ENCODE data around the gene LIMCH1.

Gene LIMCH1

DNA sequence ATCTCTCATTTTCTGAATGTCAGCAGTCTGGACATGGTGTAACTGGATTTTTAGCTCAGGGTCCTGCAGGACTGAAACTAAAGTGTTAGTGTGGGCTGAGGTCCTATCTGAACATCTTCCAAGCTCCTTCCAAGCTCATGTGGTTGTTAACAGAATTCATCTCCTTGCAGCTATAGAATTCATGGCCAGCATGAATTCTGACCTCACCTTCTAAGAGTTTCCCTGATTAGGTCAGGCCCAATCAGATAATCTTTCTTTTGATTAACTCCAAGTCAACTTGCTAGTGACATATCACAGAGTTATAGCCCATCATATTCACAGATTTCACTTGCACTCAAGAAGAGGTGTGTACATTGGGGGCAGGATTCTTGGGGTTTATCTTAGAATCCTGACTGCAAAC, 59.5 kb downstream of the LIMCH1 start:
- Histone ChIP-seq H3K27ac (ENCODE audit: low read length) (no peak overlapping the region), H3K4me3 (ENCODE audit: low read length) (no peak overlapping the region), H3K9me3 (ENCODE audit: control insufficient read depth, low read depth, low read length) (no peaks in the 10 kb centered on the region), H3K27me3 (ENCODE audit: control insufficient read depth, insufficient read depth, low read length) (no peaks in the 10 kb centered on the region), H3K4me1 (ENCODE audit: control insufficient read depth, low read depth, low read length) (peaks cover 4% of the 10 kb centered on the region), H3K9ac (ENCODE audit: low read length) (no peak overlapping the region), H3K36me3 (ENCODE audit: control insufficient read depth, low read depth, low read length) (no peaks in the 10 kb centered on the region)

DNA sequence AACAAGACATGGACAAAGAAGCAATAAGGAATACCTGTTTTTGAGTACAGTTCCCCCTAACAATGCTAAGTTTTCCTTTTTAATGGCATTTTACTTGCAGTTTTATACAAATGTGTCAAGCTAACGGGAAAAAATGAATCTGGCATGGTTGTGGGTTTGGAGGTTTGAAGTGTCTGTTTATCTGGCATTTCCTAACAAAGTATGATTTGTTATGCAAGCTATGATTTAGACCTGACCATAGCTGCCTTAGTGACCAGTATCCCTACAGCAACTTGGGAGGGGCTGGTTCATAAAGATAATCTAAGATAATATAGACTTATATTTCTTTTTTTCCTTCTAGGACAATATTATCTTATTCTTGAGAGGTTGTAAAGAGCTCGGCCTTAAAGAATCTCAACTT, 60.6 kb downstream of the LIMCH1 start:
- Histone ChIP-seq H3K27ac (ENCODE audit: low read length) (no peak overlapping the region), H3K4me1 (ENCODE audit: control insufficient read depth, low read depth, low read length) (peaks cover 4% of the 10 kb centered on the region), H3K4me3 (ENCODE audit: low read length) (no peak overlapping the region), H3K9me3 (ENCODE audit: control insufficient read depth, low read depth, low read length) (no peaks in the 10 kb centered on the region), H3K27me3 (ENCODE audit: control insufficient read depth, insufficient read depth, low read length) (no peaks in the 10 kb centered on the region), H3K9ac (ENCODE audit: low read length) (no peak overlapping the region), H3K36me3 (ENCODE audit: control insufficient read depth, low read depth, low read length) (no peaks in the 10 kb centered on the region)

DNA sequence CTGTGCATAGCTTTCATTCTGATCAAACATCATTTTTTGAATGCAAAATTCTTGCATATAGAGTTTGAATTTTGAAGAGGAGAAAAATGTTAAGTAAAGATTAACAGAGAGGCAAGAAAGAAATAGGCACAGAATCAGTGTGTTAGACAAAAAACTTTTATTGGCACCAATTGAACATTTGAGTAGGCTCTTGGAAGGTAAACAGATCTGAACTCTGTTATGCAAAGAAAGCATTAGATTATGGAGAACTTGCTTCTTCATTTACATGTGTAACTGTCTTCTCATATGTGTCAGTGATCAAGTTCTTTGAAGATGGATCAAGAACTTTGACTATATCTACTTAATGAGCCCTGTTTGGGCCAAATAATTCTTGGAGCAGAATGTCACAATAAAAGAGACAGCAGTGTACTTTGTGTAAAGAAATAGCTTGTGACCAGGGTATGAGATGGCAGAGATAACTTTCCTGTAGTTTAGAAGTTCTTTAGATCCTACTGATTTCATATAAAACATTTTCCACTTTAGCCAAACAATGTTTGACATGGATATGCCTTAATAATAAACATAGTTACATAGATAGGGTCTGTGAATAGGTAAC, 61.3 kb downstream of the LIMCH1 start:
- Histone ChIP-seq H3K36me3 (ENCODE audit: control insufficient read depth, low read depth, low read length) (no peaks in the 10 kb centered on the region), H3K9ac (ENCODE audit: low read length) (no peak overlapping the region), H3K9me3 (ENCODE audit: control insufficient read depth, low read depth, low read length) (no peaks in the 10 kb centered on the region), H3K27ac (ENCODE audit: low read length) (no peak overlapping the region), H3K4me1 (ENCODE audit: control insufficient read depth, low read depth, low read length) (peaks cover 4% of the 10 kb centered on the region), H3K4me3 (ENCODE audit: low read length) (no peak overlapping the region), H3K27me3 (ENCODE audit: control insufficient read depth, insufficient read depth, low read length) (no peaks in the 10 kb centered on the region)

DNA sequence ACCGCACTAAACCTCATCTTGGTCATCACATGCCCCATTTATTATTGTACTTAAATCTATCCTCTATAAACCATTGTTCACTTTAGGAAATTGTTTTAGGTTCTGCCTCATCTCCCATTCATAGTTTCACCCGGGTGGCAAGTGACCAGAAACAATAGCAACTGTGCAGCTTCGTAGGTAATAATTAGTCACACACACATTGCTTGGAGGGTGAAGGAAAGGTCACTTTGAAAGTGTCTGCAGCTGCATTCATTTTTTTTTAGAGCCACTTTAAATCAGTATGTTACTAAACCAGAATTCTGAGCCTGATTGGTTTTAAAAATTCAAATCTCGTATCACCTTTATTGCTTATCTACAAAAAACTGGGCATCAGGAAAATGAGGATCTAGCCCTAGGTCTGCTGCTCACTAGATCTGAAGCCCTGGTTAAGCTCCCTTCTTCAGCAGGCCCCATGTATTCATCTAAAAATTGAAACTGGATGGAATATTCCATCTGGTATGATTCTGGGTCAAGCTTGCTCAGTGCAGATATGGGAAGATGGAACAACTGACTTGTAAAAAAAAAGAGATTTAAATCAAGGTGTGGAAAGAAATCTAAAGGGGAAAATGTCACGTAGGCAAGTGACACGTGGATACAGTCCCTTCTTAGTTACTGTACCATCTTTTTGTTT, 62.4 kb downstream of the LIMCH1 start:
- Histone ChIP-seq H3K27ac (ENCODE audit: low read length) (no peak overlapping the region), H3K4me1 (ENCODE audit: control insufficient read depth, low read depth, low read length) (peaks cover 4% of the 10 kb centered on the region)

DNA sequence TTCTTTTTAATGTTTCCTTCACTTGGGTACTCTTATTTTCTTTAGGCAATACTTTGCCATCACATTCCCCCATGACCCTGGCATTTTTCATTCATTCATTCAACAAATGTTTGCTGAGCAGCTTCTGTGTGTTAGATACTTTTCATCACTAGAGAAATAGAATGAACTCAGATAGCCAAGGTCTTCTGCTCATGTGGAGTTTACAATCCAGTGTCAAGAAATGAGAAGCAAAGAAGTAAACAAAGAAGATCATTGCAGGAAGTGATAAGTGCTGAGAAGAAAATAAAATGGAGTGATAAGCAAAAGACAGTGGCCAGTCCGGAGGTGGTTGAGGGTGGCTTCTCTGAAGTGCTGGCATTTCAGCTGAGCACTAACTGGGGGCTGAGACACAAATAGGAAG, 63.1 kb downstream of the LIMCH1 start:
- H3K4me1 ChIP-seq (ENCODE audit: control insufficient read depth, low read depth, low read length) = peaks cover 4% of the 10 kb centered on the region
- no peak overlapping the region for H3K4me3 ChIP-seq (ENCODE audit: low read length)
- H3K9ac ChIP-seq (ENCODE audit: low read length) = no peak overlapping the region
- H3K9me3 ChIP-seq (ENCODE audit: control insufficient read depth, low read depth, low read length) = no peaks in the 10 kb centered on the region
- H3K27me3 ChIP-seq (ENCODE audit: control insufficient read depth, insufficient read depth, low read length) = no peaks in the 10 kb centered on the region
- H3K27ac ChIP-seq (ENCODE audit: low read length) = no peak overlapping the region
- no peaks in the 10 kb centered on the region for H3K36me3 ChIP-seq (ENCODE audit: control insufficient read depth, low read depth, low read length)

More for the DNA sequence above, 62.4 kb downstream of the LIMCH1 start:
- H3K27me3 ChIP-seq (ENCODE audit: control insufficient read depth, insufficient read depth, low read length) = no peaks in the 10 kb centered on the region
- H3K9me3 ChIP-seq (ENCODE audit: control insufficient read depth, low read depth, low read length) = no peaks in the 10 kb centered on the region
- H3K9ac ChIP-seq (ENCODE audit: low read length) = no peak overlapping the region
- no peaks in the 10 kb centered on the region for H3K36me3 ChIP-seq (ENCODE audit: control insufficient read depth, low read depth, low read length)
- no peak overlapping the region for H3K4me3 ChIP-seq (ENCODE audit: low read length)

DNA sequence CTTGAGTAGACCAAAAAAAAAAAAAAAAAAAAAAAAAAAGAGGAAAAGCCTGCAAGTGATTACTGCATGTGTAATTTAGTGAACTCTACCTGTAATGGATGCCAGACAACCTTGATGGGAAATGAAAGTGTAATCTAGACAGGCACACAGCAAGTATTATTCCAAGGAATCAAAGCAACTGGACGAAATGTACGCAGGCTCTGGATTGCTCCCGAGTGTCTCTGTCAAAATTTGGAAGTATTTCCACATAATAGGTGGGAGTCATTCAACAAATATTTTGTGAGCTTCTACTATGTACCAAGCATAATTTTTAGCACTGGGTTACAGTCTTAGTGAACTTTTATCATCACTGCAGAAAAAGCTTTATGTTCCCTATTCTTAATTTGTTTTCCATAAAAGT, 64.2 kb downstream of the LIMCH1 start:
- Histone ChIP-seq H3K27ac (ENCODE audit: low read length) (no peak overlapping the region), H3K9ac (ENCODE audit: low read length) (no peak overlapping the region)

DNA sequence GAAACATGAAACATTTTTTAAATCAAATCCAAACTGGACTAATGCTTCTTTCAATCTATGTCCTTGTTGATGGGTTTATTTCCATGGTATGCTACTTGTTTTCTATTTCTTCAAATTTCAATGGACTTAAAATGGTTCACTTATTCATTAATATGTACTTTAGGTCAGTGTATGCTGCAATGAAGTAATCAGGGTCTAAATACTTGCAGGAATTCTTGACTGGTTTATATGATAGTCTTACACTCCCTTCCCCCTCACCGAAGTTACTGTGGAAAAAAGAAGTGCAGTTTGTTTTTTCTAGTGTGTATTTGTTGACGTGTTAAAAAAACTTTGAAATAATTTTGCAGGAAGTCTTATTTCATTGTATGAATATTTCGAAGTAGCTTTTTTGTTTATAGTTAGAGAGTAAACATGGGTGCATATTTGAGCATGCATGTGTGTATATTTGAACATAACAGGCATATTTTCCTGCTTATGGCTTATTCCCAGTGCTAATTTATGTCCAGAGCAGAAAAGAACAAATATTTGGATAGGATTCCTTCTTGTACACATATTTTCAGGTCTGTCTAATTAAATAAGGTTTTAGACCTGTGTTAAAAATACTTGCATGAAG, 65.0 kb downstream of the LIMCH1 start:
- no peak overlapping the region for H3K27ac ChIP-seq (ENCODE audit: low read length)
- no peaks in the 10 kb centered on the region for H3K27me3 ChIP-seq (ENCODE audit: control insufficient read depth, insufficient read depth, low read length)
- H3K4me3 ChIP-seq (ENCODE audit: low read length) = no peak overlapping the region
- H3K9ac ChIP-seq (ENCODE audit: low read length) = no peak overlapping the region
- peaks cover 1% of the 10 kb centered on the region for H3K4me1 ChIP-seq (ENCODE audit: control insufficient read depth, low read depth, low read length)
- no peaks in the 10 kb centered on the region for H3K36me3 ChIP-seq (ENCODE audit: control insufficient read depth, low read depth, low read length)
- H3K9me3 ChIP-seq (ENCODE audit: control insufficient read depth, low read depth, low read length) = no peaks in the 10 kb centered on the region

More for the DNA sequence above, 64.2 kb downstream of the LIMCH1 start:
- Histone ChIP-seq H3K27me3 (ENCODE audit: control insufficient read depth, insufficient read depth, low read length) (no peaks in the 10 kb centered on the region), H3K4me3 (ENCODE audit: low read length) (no peak overlapping the region), H3K4me1 (ENCODE audit: control insufficient read depth, low read depth, low read length) (peaks cover 4% of the 10 kb centered on the region), H3K36me3 (ENCODE audit: control insufficient read depth, low read depth, low read length) (no peaks in the 10 kb centered on the region), H3K9me3 (ENCODE audit: control insufficient read depth, low read depth, low read length) (no peaks in the 10 kb centered on the region)

DNA sequence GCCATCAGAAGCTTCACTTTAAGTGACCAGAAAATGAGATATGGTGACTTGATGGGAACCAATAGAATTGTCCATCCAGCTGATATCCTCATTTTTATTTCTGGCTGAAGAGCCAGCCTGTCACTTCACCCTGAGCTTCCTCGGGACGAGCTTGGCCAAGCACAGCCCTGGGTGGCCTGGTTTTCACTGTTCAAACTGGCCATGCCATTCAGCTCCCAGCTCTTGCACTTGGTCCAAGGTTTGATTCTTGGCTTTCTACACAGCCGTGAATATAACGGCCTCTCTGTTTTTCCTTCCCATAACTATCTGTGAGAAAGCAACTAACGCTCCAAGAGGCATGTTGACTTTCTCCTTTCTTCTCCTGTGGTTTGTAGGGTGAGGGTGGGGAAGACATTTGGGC, 71.9 kb downstream of the LIMCH1 start:
- H3K4me3 ChIP-seq (ENCODE audit: low read length) = no peak overlapping the region
- H3K9ac ChIP-seq (ENCODE audit: low read length) = no peak overlapping the region
- H3K9me3 ChIP-seq (ENCODE audit: control insufficient read depth, low read depth, low read length) = no peaks in the 10 kb centered on the region
- H3K27me3 ChIP-seq (ENCODE audit: control insufficient read depth, insufficient read depth, low read length) = peaks cover 22% of the 10 kb centered on the region
- peaks cover 24% of the 10 kb centered on the region for H3K4me1 ChIP-seq (ENCODE audit: control insufficient read depth, low read depth, low read length)
- H3K36me3 ChIP-seq (ENCODE audit: control insufficient read depth, low read depth, low read length) = no peaks in the 10 kb centered on the region
- no peak overlapping the region for H3K27ac ChIP-seq (ENCODE audit: low read length)

DNA sequence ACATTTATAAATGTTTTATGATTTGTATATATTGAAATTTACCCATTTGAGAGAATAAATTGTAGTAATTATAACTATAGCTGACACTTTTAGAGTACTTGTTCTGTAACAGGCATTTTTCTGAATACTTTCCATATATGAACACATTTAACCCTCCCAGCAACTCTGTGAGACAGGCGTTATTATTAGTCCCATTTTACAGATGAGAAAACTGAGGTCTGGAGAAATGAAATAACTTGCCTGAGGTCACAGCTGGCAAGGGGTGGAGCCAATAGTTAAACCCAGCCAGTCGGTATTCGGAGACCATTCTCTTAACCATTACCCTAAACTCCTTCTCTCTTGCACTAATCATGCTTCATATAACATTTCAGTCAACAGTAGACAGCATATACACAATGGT, 72.5 kb downstream of the LIMCH1 start:
- Histone ChIP-seq H3K27ac (ENCODE audit: low read length) (no peak overlapping the region), H3K36me3 (ENCODE audit: control insufficient read depth, low read depth, low read length) (no peaks in the 10 kb centered on the region), H3K4me1 (ENCODE audit: control insufficient read depth, low read depth, low read length) (peaks cover 24% of the 10 kb centered on the region), H3K27me3 (ENCODE audit: control insufficient read depth, insufficient read depth, low read length) (peaks cover 28% of the 10 kb centered on the region), H3K9me3 (ENCODE audit: control insufficient read depth, low read depth, low read length) (no peaks in the 10 kb centered on the region), H3K9ac (ENCODE audit: low read length) (no peak overlapping the region), H3K4me3 (ENCODE audit: low read length) (no peak overlapping the region)

DNA sequence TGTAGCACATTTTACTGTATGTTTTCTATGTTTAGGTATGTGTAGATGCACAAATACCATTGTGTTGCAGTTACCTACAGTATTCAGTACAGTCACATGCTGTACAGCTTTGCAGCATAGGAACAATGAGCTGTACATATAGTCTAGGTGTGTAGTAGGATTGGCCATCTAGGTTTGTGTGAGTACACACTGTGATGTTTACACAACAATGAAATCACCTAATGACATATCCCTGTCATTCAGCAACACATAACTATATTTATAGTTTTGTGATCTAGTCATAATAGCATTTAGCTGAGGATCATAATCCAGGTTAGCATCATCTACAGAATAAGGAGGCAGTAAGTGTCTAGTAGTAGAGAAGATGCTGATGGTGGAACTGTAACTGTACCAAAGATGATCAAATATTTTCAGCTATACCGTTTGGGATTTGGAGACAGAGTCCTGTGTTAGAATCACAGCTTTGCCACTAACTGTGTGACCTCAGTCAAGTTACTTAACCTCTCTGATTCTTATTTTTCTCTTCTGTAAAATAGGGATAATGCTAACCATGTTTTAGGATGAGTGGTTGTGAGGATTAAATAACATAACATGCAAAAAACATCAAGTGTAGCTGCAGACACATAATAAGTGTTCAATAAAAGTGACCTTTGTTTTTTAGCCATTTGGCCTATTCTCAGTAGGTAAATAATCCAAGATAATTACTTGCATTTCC, 73.3 kb downstream of the LIMCH1 start:
- Histone ChIP-seq H3K36me3 (ENCODE audit: control insufficient read depth, low read depth, low read length) (no peaks in the 10 kb centered on the region), H3K9ac (ENCODE audit: low read length) (no peak overlapping the region), H3K4me1 (ENCODE audit: control insufficient read depth, low read depth, low read length) (peaks cover 24% of the 10 kb centered on the region), H3K9me3 (ENCODE audit: control insufficient read depth, low read depth, low read length) (no peaks in the 10 kb centered on the region), H3K27ac (ENCODE audit: low read length) (no peak overlapping the region), H3K4me3 (ENCODE audit: low read length) (no peak overlapping the region), H3K27me3 (ENCODE audit: control insufficient read depth, insufficient read depth, low read length) (peaks cover 28% of the 10 kb centered on the region)

DNA sequence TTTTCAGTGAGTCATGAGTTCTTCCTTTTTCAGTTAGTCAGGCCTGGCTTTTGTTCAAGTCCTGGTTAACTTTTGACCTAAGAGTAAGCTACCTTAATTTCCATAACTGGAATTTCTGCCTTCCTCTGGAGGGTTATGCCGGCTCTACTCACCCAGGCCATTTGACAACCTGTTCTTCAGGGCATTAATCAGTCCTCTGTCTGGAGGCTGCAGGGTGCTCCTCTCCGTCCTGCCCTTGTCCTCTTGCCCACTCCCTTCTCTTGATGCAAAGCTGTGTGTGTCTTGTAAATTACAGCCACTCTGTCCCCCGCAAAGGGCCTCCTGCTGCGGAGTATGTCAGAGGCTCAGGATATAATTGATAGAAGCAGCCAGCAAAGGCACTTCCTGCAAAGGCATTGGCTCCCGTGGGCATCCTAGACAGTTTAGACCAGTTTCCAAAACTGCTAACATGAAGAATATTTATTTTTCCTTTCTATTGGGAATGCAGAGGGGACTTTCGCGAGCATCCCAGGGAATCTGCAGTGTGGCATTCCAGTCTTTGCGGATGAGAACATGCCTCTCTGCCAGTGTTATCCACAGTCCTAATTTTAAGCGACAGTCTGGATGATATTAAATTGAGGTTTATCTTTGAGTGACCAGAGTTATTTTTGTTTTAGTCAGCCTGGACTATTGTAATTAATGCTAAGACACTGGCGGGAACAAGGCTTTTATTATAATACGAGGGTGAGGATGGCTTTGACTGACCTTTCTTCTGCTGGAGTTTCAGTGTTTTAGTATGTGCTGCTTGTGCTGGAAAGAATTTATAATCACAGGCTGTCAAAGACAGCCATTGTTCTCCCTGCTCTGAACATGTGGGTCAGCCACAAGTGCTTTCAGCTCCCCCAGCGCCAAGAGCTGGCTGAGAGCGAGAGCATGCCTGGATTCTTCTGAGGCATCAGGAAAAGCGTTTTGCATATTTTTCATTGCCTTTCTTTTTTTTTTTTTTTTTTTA, 74.2 kb downstream of the LIMCH1 start:
- H3K27ac ChIP-seq (ENCODE audit: low read length) = no peak overlapping the region
- no peak overlapping the region for H3K9ac ChIP-seq (ENCODE audit: low read length)
- peak overlapping the region; percentile 26 for H3K4me3 ChIP-seq (ENCODE audit: low read length)
- H3K9me3 ChIP-seq (ENCODE audit: control insufficient read depth, low read depth, low read length) = no peaks in the 10 kb centered on the region
- peaks cover 24% of the 10 kb centered on the region for H3K4me1 ChIP-seq (ENCODE audit: control insufficient read depth, low read depth, low read length)
- H3K36me3 ChIP-seq (ENCODE audit: control insufficient read depth, low read depth, low read length) = no peaks in the 10 kb centered on the region
- peaks cover 28% of the 10 kb centered on the region for H3K27me3 ChIP-seq (ENCODE audit: control insufficient read depth, insufficient read depth, low read length)

All from iPS-18a (cell line).